ENCODE measurements around the gene AFF2.

GRCh38 chrX:148902581-148902980, 402.2 kb downstream of the AFF2 start:
- TF ChIP-seq CTCF (IDR thresholded peaks at IDR 0.05; ENCODE audit: extremely low read depth in 1 of 2, insufficient read depth in 1 of 2, low read depth in 1 of 2, low read length in 2 of 2): no peak
- TF ChIP-seq JUN (IDR thresholded peaks at IDR 0.05; ENCODE audit: borderline replicate concordance, insufficient read depth, insufficient read length, low read depth): no peak
- TF ChIP-seq POLR2AphosphoS5 (IDR thresholded peaks at IDR 0.05; ENCODE audit: insufficient read depth, low read depth, low read length): no peak
- TF ChIP-seq MYC (IDR thresholded peaks at IDR 0.05; ENCODE audit: low read depth, low read length): no peak

Measured in endothelial cell of umbilical vein (primary cell).